Ammon's horn (tissue), 1 donor: Measurements from ENCODE around the gene HYAL2.
A peak's percentile ranks its signal among the peaks of the same experiment; 100 is the strongest.

Experiments used
- DNase-seq: peaks from one replicate; pipeline ENCODE4 v3.0.0-alpha.2; 2016; ENCODE audit warnings: low spot score

Gene HYAL2

GRCh38 chr3:50269977-50270413, 52.5 kb downstream of the HYAL2 start:
- no peak for DNase-seq

DNA sequence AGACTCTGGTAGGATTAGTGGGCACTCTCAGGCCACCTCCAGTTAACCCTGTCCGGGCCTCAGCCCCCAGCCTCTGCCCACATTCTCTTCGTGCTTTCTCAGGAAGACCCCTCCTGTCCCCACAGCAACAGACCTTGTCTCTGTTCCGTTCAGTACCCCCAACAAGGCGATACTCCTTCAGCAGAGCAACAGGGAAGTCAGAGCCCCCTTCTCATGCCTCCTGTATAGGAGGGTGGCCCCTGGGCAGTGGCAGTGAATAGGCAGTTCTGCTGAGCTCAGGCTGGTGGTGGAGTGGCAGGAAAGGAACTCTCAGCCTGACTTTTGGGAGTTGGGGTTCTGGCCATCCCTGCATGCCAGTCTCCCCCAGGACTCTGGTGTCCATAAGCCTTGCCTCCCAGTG, 53.1 kb downstream of the HYAL2 start:
- no peak for DNase-seq

GRCh38 chr3:50268703-50269451, 53.7 kb downstream of the HYAL2 start, which contains the start of gene SEMA3B:
SEMA3B (plus strand) TSS chr3:50269147; CDS start chr3:50269241, 94 bp downstream.
- DNase-seq, result peak; percentile 71

GRCh38 chr3:50268276-50268675, 54.3 kb downstream of the HYAL2 start:
- DNase-seq, result no peak
